ENCODE results near the gene ZNF804B.

The ZNF804B gene

DNA sequence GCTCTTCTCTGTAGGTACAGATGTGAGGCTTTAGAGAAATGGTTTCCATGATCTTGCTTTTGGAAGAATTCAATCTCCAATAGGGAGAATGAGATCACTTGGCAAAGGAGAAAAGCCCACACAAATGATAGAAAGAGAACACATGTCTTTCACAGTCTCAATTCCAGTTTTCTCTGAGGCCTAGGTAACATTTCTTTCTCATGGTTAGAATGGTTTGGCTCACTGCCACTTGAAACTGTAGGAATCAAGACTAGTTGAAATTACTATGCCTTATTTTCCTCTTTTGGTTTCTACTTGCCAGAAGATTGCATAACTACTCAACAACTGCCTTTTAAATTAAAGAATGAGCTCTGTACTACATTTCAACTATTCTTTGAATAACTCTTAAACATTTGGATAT is 312.6 kb downstream of the ZNF804B start:
- H3K4me2 ChIP-seq, result peak overlapping the region in 5 of 11 experiments; percentile 16 to 42 (median 21); a peak in 6 of 22 replicates
- H3K4me1 ChIP-seq, result peaks cover 0 to 9% (median 3%) of the 10 kb centered on the region in 10 experiments; a peak in 5 of 20 replicates
- H3K9me3 ChIP-seq (replicated peaks in 1 of 11), result peaks cover 13 to 17% (median 16%) of the 10 kb centered on the region in 11 experiments; a peak in 21 of 22 replicates
- H3K27me3 ChIP-seq, result no peaks in the 10 kb centered on the region
- H3K36me3 ChIP-seq, result no peaks in the 10 kb centered on the region
- H3K27ac ChIP-seq, result no peak overlapping the region
- TF ChIP-seq Cebpa-rat (IDR thresholded peaks at IDR 0.05), result no peak
- no peak overlapping the region for H3K9ac ChIP-seq
- H4K20me1 ChIP-seq, result no peaks in the 10 kb centered on the region
- no peak overlapping the region for H3K4me3 ChIP-seq

- H3K4me2 ChIP-seq, result no peak overlapping the region
- no peak overlapping the region for H3K4me3 ChIP-seq
- no peaks in the 10 kb centered on the region for H4K20me1 ChIP-seq
- H3K27me3 ChIP-seq, result no peaks in the 10 kb centered on the region
- TF ChIP-seq Cebpa-rat (IDR thresholded peaks at IDR 0.05), result no peak
- H3K36me3 ChIP-seq, result no peaks in the 10 kb centered on the region
- H3K9ac ChIP-seq, result no peak overlapping the region
- no peak overlapping the region for H3K27ac ChIP-seq
- peaks cover 13 to 17% (median 16%) of the 10 kb centered on the region in 11 experiments; a peak in 21 of 22 replicates for H3K9me3 ChIP-seq (replicated peaks in 1 of 11)
- peaks cover 0 to 9% (median 3%) of the 10 kb centered on the region in 10 experiments; a peak in 5 of 20 replicates for H3K4me1 ChIP-seq
Observed at GRCh38 chr7:89073776-89074175, 314.3 kb downstream of the ZNF804B start.

- Histone ChIP-seq H3K4me1 (no peaks in the 10 kb centered on the region), H3K27ac (no peak overlapping the region)
- no peak for TF ChIP-seq Cebpa-rat (IDR thresholded peaks at IDR 0.05)
Observed at GRCh38 chr7:89077992-89078391, 318.5 kb downstream of the ZNF804B start.

GRCh38 chr7:89085580-89085979 is 326.1 kb downstream of the ZNF804B start:
- no peak for TF ChIP-seq Cebpa-rat (IDR thresholded peaks at IDR 0.05)
- H3K27ac ChIP-seq, result no peak overlapping the region
- no peak overlapping the region for H3K9ac ChIP-seq
- H4K20me1 ChIP-seq, result no peaks in the 10 kb centered on the region; a peak in 1 of 22 replicates
- no peak overlapping the region for H3K4me3 ChIP-seq
- H3K4me2 ChIP-seq, result no peak overlapping the region
- no peaks in the 10 kb centered on the region for H3K27me3 ChIP-seq
- H3K4me1 ChIP-seq, result no peaks in the 10 kb centered on the region
- no peaks in the 10 kb centered on the region for H3K36me3 ChIP-seq
- no peaks in the 10 kb centered on the region for H3K9me3 ChIP-seq (replicated peaks in 1 of 11)

More at GRCh38 chr7:89077992-89078391, 318.5 kb downstream of the ZNF804B start:
- H3K4me3 ChIP-seq, result no peak overlapping the region
- H3K9me3 ChIP-seq (replicated peaks in 1 of 11), result peaks cover 13 to 17% (median 16%) of the 10 kb centered on the region in 11 experiments; a peak in 21 of 22 replicates
- no peaks in the 10 kb centered on the region for H3K36me3 ChIP-seq
- H3K9ac ChIP-seq, result no peak overlapping the region
- H4K20me1 ChIP-seq, result no peaks in the 10 kb centered on the region
- no peaks in the 10 kb centered on the region for H3K27me3 ChIP-seq
- H3K4me2 ChIP-seq, result no peak overlapping the region

DNA sequence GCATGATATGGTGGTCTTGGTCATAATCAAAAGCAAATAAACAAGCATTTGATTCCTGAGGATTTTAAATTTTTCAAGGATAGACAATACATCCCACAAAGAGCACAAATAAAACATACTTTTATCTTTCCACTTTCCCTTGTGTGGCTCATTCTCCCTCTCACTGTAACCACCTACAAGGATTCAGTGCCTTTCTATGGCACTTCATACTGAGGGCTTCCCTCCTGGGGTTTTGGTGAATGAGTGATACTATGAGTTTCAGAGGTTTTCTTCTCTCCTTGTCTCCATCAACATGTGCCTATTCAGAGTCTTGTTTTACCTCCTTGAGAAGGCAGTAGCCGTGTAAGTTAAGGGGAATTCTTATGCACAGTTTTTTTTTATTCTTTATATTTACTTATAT is 332.1 kb downstream of the ZNF804B start:
- Histone ChIP-seq H3K9ac (no peak overlapping the region), H3K27me3 (no peaks in the 10 kb centered on the region), H3K4me3 (no peak overlapping the region), H3K4me1 (no peaks in the 10 kb centered on the region), H4K20me1 (no peaks in the 10 kb centered on the region; a peak in 1 of 22 replicates), H3K36me3 (no peaks in the 10 kb centered on the region), H3K27ac (no peak overlapping the region), H3K9me3 (replicated peaks in 1 of 11) (no peaks in the 10 kb centered on the region), H3K4me2 (no peak overlapping the region)
- TF ChIP-seq Cebpa-rat (IDR thresholded peaks at IDR 0.05), result no peak

DNA sequence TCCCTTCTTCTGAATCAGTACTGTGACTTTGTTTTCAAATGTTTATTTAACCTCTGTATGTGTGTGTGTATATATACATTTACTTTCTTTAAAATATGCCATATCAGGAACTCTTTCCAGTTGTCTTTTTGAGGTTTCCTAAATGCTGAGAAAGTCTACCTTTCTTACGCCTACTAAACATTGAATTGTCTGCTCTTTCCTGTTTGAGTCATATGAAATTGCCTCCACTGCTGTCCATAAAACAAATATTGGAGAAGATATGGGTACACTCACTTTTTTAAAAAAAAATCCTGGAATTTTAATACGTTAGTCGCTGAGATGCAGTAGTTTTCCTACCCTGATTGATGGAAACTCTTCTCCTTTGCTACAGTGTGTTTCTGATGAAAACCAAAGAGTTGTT is 334.8 kb downstream of the ZNF804B start:
- Histone ChIP-seq H3K4me3 (no peak overlapping the region), H3K9me3 (replicated peaks in 1 of 11) (no peaks in the 10 kb centered on the region), H3K27me3 (no peaks in the 10 kb centered on the region), H4K20me1 (no peaks in the 10 kb centered on the region), H3K4me2 (no peak overlapping the region), H3K27ac (no peak overlapping the region), H3K4me1 (no peaks in the 10 kb centered on the region), H3K36me3 (no peaks in the 10 kb centered on the region), H3K9ac (no peak overlapping the region)
- TF ChIP-seq Cebpa-rat (IDR thresholded peaks at IDR 0.05), result no peak

GRCh38 chr7:89103564-89103963 is 344.1 kb downstream of the ZNF804B start:
- H3K36me3 ChIP-seq, result no peaks in the 10 kb centered on the region
- no peaks in the 10 kb centered on the region for H4K20me1 ChIP-seq
- H3K4me2 ChIP-seq, result no peak overlapping the region
- H3K27me3 ChIP-seq, result no peaks in the 10 kb centered on the region
- no peaks in the 10 kb centered on the region for H3K9me3 ChIP-seq (replicated peaks in 1 of 11)
- no peak overlapping the region for H3K27ac ChIP-seq
- TF ChIP-seq Cebpa-rat (IDR thresholded peaks at IDR 0.05), result no peak
- no peak overlapping the region for H3K4me3 ChIP-seq
- 0 out of 20 replicates have a peak, but pooled peaks cover 0 to 6% (median 0%) of the 10 kb centered on the region in 10 experiments for H3K4me1 ChIP-seq
- no peak overlapping the region for H3K9ac ChIP-seq

DNA sequence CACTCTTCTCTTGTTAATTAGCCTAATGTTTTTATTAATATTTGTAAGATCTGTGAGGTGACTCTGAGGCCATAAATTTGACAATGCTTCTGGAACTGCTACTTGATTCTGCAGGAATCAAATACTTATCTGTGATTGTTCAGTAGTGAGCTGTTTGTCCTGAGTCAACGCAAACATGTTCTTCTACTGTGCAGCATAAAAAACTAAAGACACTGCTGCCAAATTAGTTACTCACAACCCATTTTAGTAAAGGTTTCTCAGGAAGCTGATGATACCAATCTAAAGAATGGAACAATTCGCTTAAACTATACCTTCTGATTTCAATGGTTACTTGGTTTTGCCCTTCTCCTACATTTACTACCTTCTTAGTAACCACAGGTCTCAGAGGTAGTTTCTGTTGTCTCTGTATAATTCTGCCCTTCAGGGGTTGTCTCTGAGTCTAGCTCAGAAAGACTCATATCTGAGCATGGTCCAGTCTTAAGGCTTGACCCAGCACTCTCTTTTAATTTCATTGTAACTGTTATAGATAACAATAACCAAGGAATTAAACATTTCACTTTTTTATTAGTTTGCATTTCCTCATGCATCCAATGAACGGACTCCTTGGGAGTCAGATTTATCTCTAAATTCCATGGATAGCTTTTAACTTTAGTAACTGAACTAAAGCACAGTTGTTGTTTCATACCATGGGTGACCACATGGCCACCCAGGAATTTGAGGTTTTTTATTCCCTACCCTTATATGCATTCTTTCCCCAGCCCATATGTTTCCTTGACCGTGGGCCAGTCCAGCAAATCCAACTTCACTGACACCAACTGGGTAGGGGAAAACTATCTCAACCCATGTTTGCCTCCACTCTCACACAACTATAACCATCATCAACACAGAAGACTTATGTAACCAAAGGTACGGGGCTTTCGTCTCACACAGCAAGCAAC is 345.5 kb downstream of the ZNF804B start:
- Histone ChIP-seq H4K20me1 (no peaks in the 10 kb centered on the region), H3K27ac (no peak overlapping the region), H3K9me3 (replicated peaks in 1 of 11) (no peaks in the 10 kb centered on the region), H3K36me3 (no peaks in the 10 kb centered on the region), H3K4me1 (0 out of 20 replicates have a peak, but pooled peaks cover 0 to 6% (median 0%) of the 10 kb centered on the region in 10 experiments), H3K27me3 (no peaks in the 10 kb centered on the region), H3K4me2 (no peak overlapping the region), H3K4me3 (no peak overlapping the region), H3K9ac (no peak overlapping the region)
- no peak for TF ChIP-seq Cebpa-rat (IDR thresholded peaks at IDR 0.05)

DNA sequence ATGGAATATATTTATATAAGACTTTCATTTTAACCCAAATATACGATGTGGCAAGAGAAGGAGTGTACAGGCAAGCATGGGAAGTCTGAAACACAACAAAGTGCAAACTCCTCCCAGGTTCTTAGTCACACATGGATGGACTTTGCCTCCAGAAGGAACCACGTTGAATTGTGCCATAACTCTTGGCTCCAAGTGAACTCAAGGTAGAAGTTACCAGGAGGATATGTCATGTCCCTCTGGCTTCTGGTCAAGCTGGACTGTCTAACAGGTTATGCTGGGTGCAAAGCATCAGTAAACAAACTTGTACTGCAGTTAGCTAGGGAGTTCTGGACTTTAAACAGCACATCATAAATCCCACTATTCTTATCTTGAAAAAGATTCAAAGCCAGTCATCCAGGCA is 364.4 kb downstream of the ZNF804B start:
- Histone ChIP-seq H3K9ac (no peak overlapping the region), H4K20me1 (no peaks in the 10 kb centered on the region), H3K4me3 (no peak overlapping the region), H3K27ac (no peak overlapping the region), H3K36me3 (no peaks in the 10 kb centered on the region), H3K4me2 (no peak overlapping the region), H3K27me3 (no peaks in the 10 kb centered on the region), H3K9me3 (replicated peaks in 1 of 11) (no peaks in the 10 kb centered on the region), H3K4me1 (no peaks in the 10 kb centered on the region)
- no peak for TF ChIP-seq Cebpa-rat (IDR thresholded peaks at IDR 0.05)

Measured in BLaER1 treated with 17β-estradiol and CSF1 and Interleukin-3, amounts not matched to agents 10 nM and 100 nM (cell line).